MM.1S (cell line): ENCODE measurements around the gene CWC27.
"Not testable (repeated sequence)": the region's sequence is repeated elsewhere in the genome, so short reads cannot be mapped to it uniquely, and the experiment has no call there.

ENCODE experiments used
- DNase-seq: peaks from one replicate; pipeline ENCODE4 v3.0.0-alpha.2; 2015
- H2AFZ ChIP-seq: fragments of 300-600 bp; sonication (generic); 2 replicates; pipeline ENCODE4 v1.6.0; 2016; ENCODE audit warnings: antibody characterized with exemption, low read length
- H3F3A ChIP-seq: fragments of 300-600 bp; sonication (generic); 2 replicates; pipeline ENCODE4 v1.6.1; 2016; ENCODE audit warnings: mild to moderate bottlenecking, antibody characterized with exemption, low read length, moderate library complexity, mixed read lengths; ENCODE audit not compliant: insufficient read depth
- H3K27ac ChIP-seq: fragments of 300-600 bp; sonication (generic); 2 replicates; pipeline ENCODE4 v1.5.1; 2016; ENCODE audit warnings: mild to moderate bottlenecking, low read length
- H3K27me3 ChIP-seq: fragments of 300-600 bp; sonication (generic); replicated peaks from 2 replicates; pipeline ENCODE4 v1.6.0; 2016; ENCODE audit warnings: low read length; ENCODE audit not compliant: insufficient read depth
- H3K36me3 ChIP-seq: fragments of 300-600 bp; sonication (generic); replicated peaks from 2 replicates; pipeline ENCODE4 v1.6.1; 2016; ENCODE audit warnings: mild to moderate bottlenecking, low read length, mixed read lengths; ENCODE audit not compliant: insufficient read depth
- H3K4me1 ChIP-seq: fragments of 300-600 bp; sonication (generic); 2 replicates; pipeline ENCODE4 v1.6.1; 2016; ENCODE audit warnings: low read length, mixed read lengths
- H3K4me2 ChIP-seq: fragments of 300-600 bp; sonication (generic); 2 replicates; pipeline ENCODE4 v1.6.0; 2016; ENCODE audit warnings: low read depth, low read length
- H3K4me3 ChIP-seq: fragments of 300-600 bp; sonication (generic); 2 replicates; pipeline ENCODE4 v1.5.1; 2016; ENCODE audit warnings: low read length, mixed read lengths
- H3K79me2 ChIP-seq: fragments of 300-600 bp; sonication (generic); 2 replicates; pipeline ENCODE4 v1.6.1; 2016; ENCODE audit warnings: mixed run types, low read length, mixed read lengths
- H3K9ac ChIP-seq: fragments of 300-600 bp; sonication (generic); 2 replicates; pipeline ENCODE4 v1.6.1; 2016; ENCODE audit warnings: low read length, mixed read lengths
- H3K9me2 ChIP-seq: fragments of 300-600 bp; sonication (generic); replicated peaks from 2 replicates; pipeline ENCODE4 v1.6.1; 2016; ENCODE audit warnings: mild to moderate bottlenecking, low read length, mixed read lengths; ENCODE audit not compliant: insufficient read depth
- H3K9me3 ChIP-seq: fragments of 300-600 bp; sonication (generic); replicated peaks from 2 replicates; pipeline ENCODE4 v1.6.1; 2016; ENCODE audit warnings: mild to moderate bottlenecking, low read length, mixed read lengths; ENCODE audit not compliant: insufficient read depth
- H4K20me1 ChIP-seq: fragments of 300-600 bp; sonication (generic); 2 replicates; pipeline ENCODE4 v1.6.1; 2016; ENCODE audit warnings: mild to moderate bottlenecking, low read length, moderate library complexity, mixed read lengths; ENCODE audit not compliant: insufficient read depth
- CTCF ChIP-seq: fragments of 300-600 bp; sonication (generic); IDR thresholded peaks from 2 replicates; pipeline ENCODE4 v1.5.1; 2016; ENCODE audit warnings: antibody characterized with exemption, low read length, mixed read lengths
- EZH2 ChIP-seq: fragments of 300-600 bp; sonication (generic); optimal IDR thresholded peaks from 2 replicates; pipeline ENCODE3; 2017; ENCODE audit warnings: low read depth, mild to moderate bottlenecking, antibody characterized with exemption, low read length, mixed read lengths
- EZH2phosphoT487 ChIP-seq: fragments of 300-600 bp; sonication (generic); IDR thresholded peaks from 2 replicates; pipeline ENCODE4 v1.6.1; 2018; ENCODE audit warnings: antibody characterized with exemption, low read length

Gene CWC27

GRCh38 chr5:64814073-64814472 is 45.3 kb downstream of the CWC27 start:
- H3K9me3 ChIP-seq, result no peaks in the 10 kb centered on the region

GRCh38 chr5:64818245-64818644 is 49.5 kb downstream of the CWC27 start:
- no peaks in the 10 kb centered on the region for H3K27me3 ChIP-seq
- no peak overlapping the region for H2AFZ ChIP-seq
- H3K4me1 ChIP-seq, result peaks cover 11% of the 10 kb centered on the region
- no peaks in the 10 kb centered on the region for H3K79me2 ChIP-seq
- H3F3A ChIP-seq, result no peaks in the 10 kb centered on the region
- no peak overlapping the region for H3K9ac ChIP-seq
- TF ChIP-seq EZH2phosphoT487 (no peak), EZH2 (no peak), CTCF (no peak)
- H3K4me3 ChIP-seq, result no peak overlapping the region
- no peaks in the 10 kb centered on the region for H4K20me1 ChIP-seq
- no peaks in the 10 kb centered on the region for H3K9me2 ChIP-seq
- no peak for DNase-seq
- no peak overlapping the region for H3K4me2 ChIP-seq
- H3K27ac ChIP-seq, result no peak overlapping the region
- no peaks in the 10 kb centered on the region for H3K9me3 ChIP-seq
- no peaks in the 10 kb centered on the region for H3K36me3 ChIP-seq

More at GRCh38 chr5:64814073-64814472, 45.3 kb downstream of the CWC27 start:
- no peak overlapping the region for H3K4me2 ChIP-seq
- no peaks in the 10 kb centered on the region for H3K27me3 ChIP-seq
- H3K9me2 ChIP-seq, result no peaks in the 10 kb centered on the region
- H3K27ac ChIP-seq, result no peak overlapping the region
- no peaks in the 10 kb centered on the region for H3K79me2 ChIP-seq
- H4K20me1 ChIP-seq, result no peaks in the 10 kb centered on the region
- no peak overlapping the region for H3K9ac ChIP-seq
- no peak for DNase-seq
- no peaks in the 10 kb centered on the region for H3K36me3 ChIP-seq
- TF ChIP-seq EZH2, result no peak
- TF ChIP-seq CTCF, result no peak
- TF ChIP-seq EZH2phosphoT487, result no peak
- no peak overlapping the region for H2AFZ ChIP-seq
- no peak overlapping the region for H3K4me3 ChIP-seq
- H3F3A ChIP-seq, result no peaks in the 10 kb centered on the region
- no peaks in the 10 kb centered on the region for H3K4me1 ChIP-seq

- peaks cover 11% of the 10 kb centered on the region for H3K4me1 ChIP-seq
- not testable (repeated sequence) for H3K36me3 ChIP-seq, H3K9ac ChIP-seq, DNase-seq, H3F3A ChIP-seq, H2AFZ ChIP-seq, H3K79me2 ChIP-seq, H3K4me3 ChIP-seq, H3K9me2 ChIP-seq, H3K4me2 ChIP-seq, H3K27ac ChIP-seq, H3K27me3 ChIP-seq, H3K9me3 ChIP-seq, H4K20me1 ChIP-seq
Measured at GRCh38 chr5:64819345-64819744, 50.6 kb downstream of the CWC27 start.

GRCh38 chr5:64822320-64822719 is 53.6 kb downstream of the CWC27 start:
- Histone ChIP-seq H3K9me3 (no peaks in the 10 kb centered on the region), H3K4me2 (no peak overlapping the region), H4K20me1 (no peaks in the 10 kb centered on the region), H3K9me2 (no peaks in the 10 kb centered on the region), H3K27me3 (no peaks in the 10 kb centered on the region), H3K79me2 (no peaks in the 10 kb centered on the region), H3K9ac (no peak overlapping the region), H3K4me1 (peaks cover 15% of the 10 kb centered on the region), H3F3A (no peaks in the 10 kb centered on the region), H3K4me3 (no peak overlapping the region), H3K27ac (no peak overlapping the region), H3K36me3 (no peaks in the 10 kb centered on the region), H2AFZ (no peak overlapping the region)
- no peak for DNase-seq
- TF ChIP-seq EZH2, result no peak
- no peak for TF ChIP-seq CTCF
- TF ChIP-seq EZH2phosphoT487, result no peak
